PC-3 (cell line): ENCODE results near the gene GREB1L.

Experiments
- EZH2 ChIP-seq: fragments of 300-600 bp; sonication (generic); IDR thresholded peaks from one replicate; pipeline ENCODE4 v1.6.1; 2017; ENCODE audit warnings: antibody characterized with exemption, mild to moderate bottlenecking, low read length; ENCODE audit not compliant: unreplicated experiment
- EZH2phosphoT487 ChIP-seq: fragments of 300-600 bp; sonication (generic); IDR thresholded peaks from 2 replicates; pipeline ENCODE4 v1.6.1; 2018; ENCODE audit warnings: mild to moderate bottlenecking, antibody characterized with exemption, low read length, borderline replicate concordance
- TF ChIP-seq, protein P1 (sequence below): fragments of 300-600 bp; sonication (generic); conservative IDR thresholded peaks from 2 replicates; pipeline ENCODE4 v1.5.1; 2017; ENCODE audit warnings: antibody characterized with exemption, low read depth, mild to moderate bottlenecking, low read length

DNA sequence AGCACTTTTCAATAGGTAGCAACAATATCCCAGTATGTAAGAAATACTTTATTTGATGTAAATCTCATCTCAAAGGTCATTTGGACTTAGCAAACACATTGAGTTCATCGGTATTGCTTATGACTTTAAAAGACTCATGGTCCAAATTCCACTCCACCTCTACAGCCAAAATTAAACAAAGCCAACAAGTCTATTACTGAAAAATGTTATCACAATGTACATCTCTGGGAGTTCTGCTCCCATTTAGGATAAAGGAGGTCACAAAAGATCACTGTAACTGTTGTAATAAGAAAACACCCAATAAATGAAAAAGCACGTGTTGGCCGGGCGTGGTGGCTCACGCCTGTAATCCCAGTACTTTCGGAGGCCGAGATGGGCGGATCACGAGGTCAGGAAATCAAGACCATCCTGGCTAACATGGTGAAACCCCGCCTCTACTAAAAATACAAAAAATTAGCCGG is 308.5 kb downstream of the GREB1L start:
- TF ChIP-seq, protein P1, sequence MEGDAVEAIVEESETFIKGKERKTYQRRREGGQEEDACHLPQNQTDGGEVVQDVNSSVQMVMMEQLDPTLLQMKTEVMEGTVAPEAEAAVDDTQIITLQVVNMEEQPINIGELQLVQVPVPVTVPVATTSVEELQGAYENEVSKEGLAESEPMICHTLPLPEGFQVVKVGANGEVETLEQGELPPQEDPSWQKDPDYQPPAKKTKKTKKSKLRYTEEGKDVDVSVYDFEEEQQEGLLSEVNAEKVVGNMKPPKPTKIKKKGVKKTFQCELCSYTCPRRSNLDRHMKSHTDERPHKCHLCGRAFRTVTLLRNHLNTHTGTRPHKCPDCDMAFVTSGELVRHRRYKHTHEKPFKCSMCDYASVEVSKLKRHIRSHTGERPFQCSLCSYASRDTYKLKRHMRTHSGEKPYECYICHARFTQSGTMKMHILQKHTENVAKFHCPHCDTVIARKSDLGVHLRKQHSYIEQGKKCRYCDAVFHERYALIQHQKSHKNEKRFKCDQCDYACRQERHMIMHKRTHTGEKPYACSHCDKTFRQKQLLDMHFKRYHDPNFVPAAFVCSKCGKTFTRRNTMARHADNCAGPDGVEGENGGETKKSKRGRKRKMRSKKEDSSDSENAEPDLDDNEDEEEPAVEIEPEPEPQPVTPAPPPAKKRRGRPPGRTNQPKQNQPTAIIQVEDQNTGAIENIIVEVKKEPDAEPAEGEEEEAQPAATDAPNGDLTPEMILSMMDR: no peak
- TF ChIP-seq EZH2phosphoT487: no peak
- TF ChIP-seq EZH2: no peak
